Measurements from ENCODE around the gene IL17REL. TPM values are rescaled to one million over a fixed set of nuclear protein-coding genes. Genes with fewer than 3 reads are reported as not detected.

IL17REL gene
- total and polyA plus RNA-seq, 2 of the 13 experiments (the other 11 are each of a cell fraction or from before 2014, with no cell fraction given), result not detected

- TF ChIP-seq ZSCAN5A (CRISPR knock-in tag; IDR thresholded peaks at IDR 0.05; ENCODE audit: borderline replicate concordance), result no peak
- TF ChIP-seq ZZZ3 (CRISPR knock-in tag; IDR thresholded peaks at IDR 0.05; ENCODE audit: borderline replicate concordance), result peak; percentile 30; the same call in 1 of the 2 replicates
- TF ChIP-seq MTA3 (CRISPR knock-in tag; IDR thresholded peaks at IDR 0.05), result no peak
- TF ChIP-seq CCDC6 (CRISPR knock-in tag; IDR thresholded peaks at IDR 0.05), result peak; percentile 92; the same call in 1 of the 2 replicates
- TF ChIP-seq FOXO4 (CRISPR knock-in tag; conservative IDR thresholded peaks at IDR 0.05), result no peak
- TF ChIP-seq PAF1 (CRISPR knock-in tag; IDR thresholded peaks at IDR 0.05), result no peak
- TF ChIP-seq LRRFIP1 (CRISPR knock-in tag; conservative IDR thresholded peaks at IDR 0.05), result no peak
- TF ChIP-seq SAFB2 (CRISPR knock-in tag; IDR thresholded peaks at IDR 0.05; ENCODE audit: borderline replicate concordance, low read depth), result peak; percentile 47; the same call in 1 of the 2 replicates
- no peak for TF ChIP-seq NAIF1 (CRISPR knock-in tag; IDR thresholded peaks at IDR 0.05; ENCODE audit: borderline replicate concordance)
- TF ChIP-seq ZNF761 (CRISPR knock-in tag; conservative IDR thresholded peaks at IDR 0.05), result no peak
- no peak; the same call in 1 of the 2 replicates for TF ChIP-seq AKAP8 (CRISPR knock-in tag; IDR thresholded peaks at IDR 0.05)
- TF ChIP-seq ZNF564 (CRISPR knock-in tag; IDR thresholded peaks at IDR 0.05), result peak; percentile 82; the same call in 1 of the 2 replicates
- TF ChIP-seq ZIK1 (CRISPR knock-in tag; IDR thresholded peaks at IDR 0.05; ENCODE audit: borderline replicate concordance, low read depth), result no peak
- no peak for TF ChIP-seq ZNF720 (CRISPR knock-in tag; IDR thresholded peaks at IDR 0.05)
- TF ChIP-seq ZNF18 (CRISPR knock-in tag; IDR thresholded peaks at IDR 0.05; ENCODE audit: insufficient replicate concordance), result peak; percentile 91
- TF ChIP-seq KLF13 (CRISPR knock-in tag; IDR thresholded peaks at IDR 0.05), result no peak
- TF ChIP-seq ZFP1 (CRISPR knock-in tag; IDR thresholded peaks at IDR 0.05), result peak; percentile 70; the same call in 1 of the 2 replicates
- TF ChIP-seq ZNF782 (CRISPR knock-in tag; IDR thresholded peaks at IDR 0.05; ENCODE audit: borderline replicate concordance), result no peak
- TF ChIP-seq FLYWCH1 (CRISPR knock-in tag; IDR thresholded peaks at IDR 0.05), result no peak
- peak; percentile 66 for TF ChIP-seq ZFX (CRISPR knock-in tag; IDR thresholded peaks at IDR 0.05; ENCODE audit: low read depth)
- no peak for TF ChIP-seq ZMAT5 (CRISPR knock-in tag; IDR thresholded peaks at IDR 0.05; ENCODE audit: borderline replicate concordance, low read depth)
- no peak for TF ChIP-seq NFYC (CRISPR knock-in tag; IDR thresholded peaks at IDR 0.05)
These were observed 63.3 kb downstream of the IL17REL start (continued) for GRCh38 chr22:49948958-49949913.

Data from HepG2 (cell line).